Endothelial cell of umbilical vein (primary cell): ENCODE measurements around the gene CD1D. TPM values are rescaled to one million over a fixed set of nuclear protein-coding genes. Genes with fewer than 3 reads are reported as not detected.

Source experiments
- BruUV-seq: library from RNA; stranded (reverse); fragments of 400-500 nt; replicated peaks from 2 replicates; lab custom pipeline; 2021; lab: Mats Ljungman, UMichigan
- CTCF ChIA-PET: fragments of 300-600, 350-600 bp; sonication (Branson Sonifier 250); formaldehyde crosslinking; loops from one replicate; lab custom pipeline; 2021; ENCODE audit warnings: antibody characterized with exemption, inconsistent platforms; lab: Charles Lee
- POLR2A ChIA-PET: fragments of 300-600, 350-600 bp; sonication (Branson Sonifier 250); formaldehyde crosslinking; loops from one replicate; lab custom pipeline; 2021; ENCODE audit warnings: antibody characterized with exemption, inconsistent platforms; lab: Charles Lee
- DNase-seq: peaks from one replicate; pipeline ENCODE4 v3.0.0-alpha.2; 2011; ENCODE audit warnings: low read depth, low spot score
- FAIRE-seq: peaks from 2 replicates; lab custom pipeline; 2011; peaks lifted over from hg19 to GRCh38; lab: Jason Lieb, UNC
- H2AFZ ChIP-seq: 2 replicates; pipeline ENCODE4 v1.6.0; 2012; ENCODE audit warnings: low read depth, low read length, control low read depth, inconsistent platforms
- H3K27ac ChIP-seq: 2 replicates; pipeline ENCODE4 v1.5.1; 2011; ENCODE audit warnings: low read depth, mild to moderate bottlenecking, control low read depth, low read length, moderate library complexity; ENCODE audit not compliant: insufficient read depth
- H3K27me3 ChIP-seq, 2 experiments: 2 replicates each; pipeline versions ENCODE4 v1.6.0 to v1.6.1; 2011; ENCODE audit warnings: low read length in 2 of 2, mixed read lengths in 1 of 2; ENCODE audit not compliant: control insufficient read depth in 2 of 2, insufficient read depth in 2 of 2
- H3K36me3 ChIP-seq, 2 experiments: 2 replicates in 1 of 2; 3 replicates in 1 of 2; pipeline ENCODE4 v1.5.1; 2011; ENCODE audit warnings: low read length in 2 of 2, mild to moderate bottlenecking in 1 of 2, moderate library complexity in 1 of 2; ENCODE audit not compliant: control insufficient read depth in 2 of 2, insufficient read depth in 2 of 2; ENCODE audit errors: extremely low read depth in 1 of 2
- H3K4me1 ChIP-seq: 3 replicates; pipeline ENCODE4 v1.5.1; 2011; ENCODE audit warnings: mild to moderate bottlenecking, low read length; ENCODE audit not compliant: control insufficient read depth, insufficient read depth; ENCODE audit errors: extremely low read depth
- H3K4me2 ChIP-seq: 2 replicates; pipeline ENCODE4 v1.6.1; 2011; ENCODE audit warnings: low read length, control low read depth, mixed read lengths; ENCODE audit not compliant: insufficient read depth
- H3K4me3 ChIP-seq, 3 experiments: fragments of 200-600 bp in 1 of 3; sonication (generic), shearing (Covaris generic) in 1 of 3; replicated peaks in 1 of 3; 2 replicates each; pipeline ENCODE4 v1.5.1; 2011 to 2016; ENCODE audit warnings: control low read depth in 3 of 3, low read length in 3 of 3, mild to moderate bottlenecking in 2 of 3, inconsistent platforms in 1 of 3, low read depth in 1 of 3, moderate library complexity in 1 of 3; ENCODE audit not compliant: insufficient read depth in 1 of 3
- H3K79me2 ChIP-seq: 2 replicates; pipeline ENCODE4 v1.6.0; 2012; ENCODE audit warnings: low read length, inconsistent platforms; ENCODE audit not compliant: control insufficient read depth, insufficient read depth
- H3K9ac ChIP-seq: replicated peaks from 2 replicates; pipeline ENCODE3; 2011; ENCODE audit warnings: low read length, control low read depth; ENCODE audit not compliant: insufficient read depth; ENCODE audit errors: extremely low read depth
- H3K9me1 ChIP-seq: replicated peaks from 3 replicates; pipeline ENCODE4 v1.6.0; 2011; ENCODE audit warnings: mild to moderate bottlenecking, low read length; ENCODE audit not compliant: control insufficient read depth, insufficient read depth; ENCODE audit errors: extremely low read depth
- H3K9me3 ChIP-seq: replicated peaks from 2 replicates; pipeline ENCODE4 v1.5.1; 2012; ENCODE audit warnings: low read length, inconsistent platforms; ENCODE audit not compliant: control insufficient read depth, insufficient read depth
- H4K20me1 ChIP-seq: replicated peaks from 2 replicates; pipeline ENCODE3; 2011; ENCODE audit warnings: mild to moderate bottlenecking, low read length; ENCODE audit not compliant: control insufficient read depth, insufficient read depth; ENCODE audit errors: extremely low read depth
- EZH2 ChIP-seq: IDR thresholded peaks from 2 replicates; pipeline ENCODE4 v1.6.1; 2012; ENCODE audit warnings: borderline replicate concordance, low read depth, mild to moderate bottlenecking, moderate library complexity, low read length, inconsistent platforms; ENCODE audit not compliant: severe bottlenecking
- FOS ChIP-seq: IDR thresholded peaks from 2 replicates; pipeline ENCODE4 v1.6.1; 2011; ENCODE audit warnings: mild to moderate bottlenecking, low read length, moderate library complexity, borderline replicate concordance; ENCODE audit not compliant: insufficient read depth
- GATA2 ChIP-seq: IDR thresholded peaks from 2 replicates; pipeline ENCODE4 v1.7.0; 2011; ENCODE audit warnings: low read depth, mild to moderate bottlenecking, moderate library complexity, mixed read lengths, low read length; ENCODE audit not compliant: insufficient read length, insufficient read depth
- JUN ChIP-seq: IDR thresholded peaks from 2 replicates; pipeline ENCODE4 v1.6.1; 2011; ENCODE audit warnings: borderline replicate concordance, low read depth; ENCODE audit not compliant: insufficient read length, insufficient read depth
- MYC ChIP-seq: IDR thresholded peaks from one replicate; pipeline ENCODE4 v1.6.1; 2011; ENCODE audit warnings: mild to moderate bottlenecking, low read depth, low read length
- POLR2A ChIP-seq: IDR thresholded peaks from 2 replicates; pipeline ENCODE4 v1.6.1; 2012; ENCODE audit warnings: low read depth, mild to moderate bottlenecking, control low read depth, low read length
- POLR2AphosphoS5 ChIP-seq: IDR thresholded peaks from 2 replicates; pipeline ENCODE4 v1.6.1; 2012; ENCODE audit warnings: low read depth, mild to moderate bottlenecking, control low read depth, low read length, moderate library complexity; ENCODE audit not compliant: insufficient read depth
- dilution Hi-C: fragments of 300-500 bp; cut with MboI; formaldehyde crosslinking; loops from one replicate; pipeline ENCODE4 v1.15.0; 2019; ENCODE audit warnings: low sequenced_read_pairs; ENCODE audit not compliant: extremely low pct_ligation_motif_present
- intact Hi-C: fragments of 100-400 bp; cut with micrococcal nuclease; formaldehyde crosslinking; loops from one replicate; pipeline ENCODE4 v1.10.0; 2022
- polyA plus RNA-seq, 4 experiments: library from polyadenylated mRNA; depleted of rRNA in 3 of 4; stranded (reverse) in 3 of 4; unstranded in 1 of 4; fragments of >200 nt; gene quantifications; 2 replicates each; pipeline versions ENCODE4 v1.2.1 to v1.2.3, GENCODE V29; 2011 to 2012; ENCODE audit warnings: missing spikeins in 1 of 4
- total RNA-seq: library from RNA; stranded (reverse); gene quantifications from 2 replicates; pipeline ENCODE4 v1.2.3, GENCODE V29; 2021
- TF ChIP-seq, protein P1 (sequence below), 2 donors: IDR thresholded peaks; 1 replicate in 1 of 2; 2 replicates in 1 of 2; pipeline ENCODE4 v1.5.1; 2011; ENCODE audit warnings: low read length in 2 of 2, mild to moderate bottlenecking in 2 of 2, moderate library complexity in 2 of 2, control low read depth in 1 of 2, inconsistent platforms in 1 of 2, low read depth in 1 of 2; ENCODE audit not compliant: insufficient read depth in 1 of 2; ENCODE audit errors: extremely low read depth in 1 of 2
- TF ChIP-seq, protein P2 (sequence below): IDR thresholded peaks from 2 replicates; pipeline ENCODE4 v1.6.1; 2011; ENCODE audit not compliant: insufficient read depth, insufficient read length

Gene CD1D
- total and polyA plus RNA-seq, 2 donors (not counting 3 experiments of a cell fraction or from before 2014, with no cell fraction given): not detected

DNA sequence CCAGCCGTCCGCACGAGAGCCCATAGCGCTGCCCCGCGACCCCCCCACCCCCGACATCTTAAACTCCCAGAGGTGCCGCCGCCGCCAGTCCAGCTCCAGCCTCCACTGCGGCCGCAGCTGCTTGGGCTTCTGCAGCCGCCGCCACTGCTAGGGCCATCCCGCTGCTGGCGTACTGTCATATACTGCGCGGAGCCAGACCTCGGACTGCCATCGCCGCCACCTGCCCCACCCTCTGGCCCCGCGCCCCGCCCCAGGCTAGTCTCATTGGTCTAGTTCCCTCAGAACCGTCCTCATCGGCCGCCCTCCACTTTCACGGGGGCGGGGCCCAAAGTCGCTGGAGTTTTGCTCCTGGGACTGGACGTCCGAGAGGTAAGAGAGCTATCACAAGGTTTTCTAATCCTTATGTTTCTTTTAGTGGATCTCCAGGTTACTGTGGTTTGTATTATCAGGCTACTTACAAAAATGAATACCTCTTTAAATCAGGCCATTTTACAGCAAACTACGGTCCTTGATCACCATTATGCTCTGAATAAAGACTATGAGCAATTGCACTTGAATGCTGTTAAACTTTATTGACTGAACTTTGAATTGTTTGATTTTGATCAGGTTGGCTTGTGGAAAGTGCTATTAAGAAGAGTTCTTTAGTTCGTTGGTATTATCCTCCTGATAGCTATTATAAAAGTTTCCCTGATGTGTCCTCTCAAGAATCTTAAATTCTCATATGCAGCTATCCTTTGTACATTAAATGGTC is 2.8 kb upstream of the CD1D start:
- H3K36me3 ChIP-seq: no peaks in the 10 kb centered on the region
- no peak overlapping the region for H3K27ac ChIP-seq
- no peak overlapping the region for H2AFZ ChIP-seq
- intact Hi-C loops: no loop called here
- H3K9me3 ChIP-seq: no peaks in the 10 kb centered on the region
- no peaks in the 10 kb centered on the region for H4K20me1 ChIP-seq
- H3K4me3 ChIP-seq: peak overlapping the region in 1 of 3 experiments; percentile 11
- ChIA-PET POLR2A (no interaction called here), CTCF (interaction anchor here (1.2 kb wide), 2 partner anchors 26 to 31 kb away, joined by 3 read pairs; no protein-coding TSS in a partner anchor)
- FAIRE-seq (no peak), DNase-seq (peak; percentile 41)
- H3K4me2 ChIP-seq: no peak overlapping the region
- H3K79me2 ChIP-seq: no peaks in the 10 kb centered on the region
- H3K4me1 ChIP-seq: no peaks in the 10 kb centered on the region
- no TSS peak for BruUV-seq
- no peaks in the 10 kb centered on the region for H3K9me1 ChIP-seq
- TF ChIP-seq EZH2: no peak
- TF ChIP-seq, protein P1, sequence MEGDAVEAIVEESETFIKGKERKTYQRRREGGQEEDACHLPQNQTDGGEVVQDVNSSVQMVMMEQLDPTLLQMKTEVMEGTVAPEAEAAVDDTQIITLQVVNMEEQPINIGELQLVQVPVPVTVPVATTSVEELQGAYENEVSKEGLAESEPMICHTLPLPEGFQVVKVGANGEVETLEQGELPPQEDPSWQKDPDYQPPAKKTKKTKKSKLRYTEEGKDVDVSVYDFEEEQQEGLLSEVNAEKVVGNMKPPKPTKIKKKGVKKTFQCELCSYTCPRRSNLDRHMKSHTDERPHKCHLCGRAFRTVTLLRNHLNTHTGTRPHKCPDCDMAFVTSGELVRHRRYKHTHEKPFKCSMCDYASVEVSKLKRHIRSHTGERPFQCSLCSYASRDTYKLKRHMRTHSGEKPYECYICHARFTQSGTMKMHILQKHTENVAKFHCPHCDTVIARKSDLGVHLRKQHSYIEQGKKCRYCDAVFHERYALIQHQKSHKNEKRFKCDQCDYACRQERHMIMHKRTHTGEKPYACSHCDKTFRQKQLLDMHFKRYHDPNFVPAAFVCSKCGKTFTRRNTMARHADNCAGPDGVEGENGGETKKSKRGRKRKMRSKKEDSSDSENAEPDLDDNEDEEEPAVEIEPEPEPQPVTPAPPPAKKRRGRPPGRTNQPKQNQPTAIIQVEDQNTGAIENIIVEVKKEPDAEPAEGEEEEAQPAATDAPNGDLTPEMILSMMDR (IDR thresholded peaks at IDR 0.05; ENCODE audit: extremely low read depth in 1 of 2, insufficient read depth in 1 of 2, low read depth in 1 of 2, low read length in 2 of 2): no peak
- no peak for TF ChIP-seq FOS
- TF ChIP-seq GATA2: no peak
- TF ChIP-seq, protein P2, sequence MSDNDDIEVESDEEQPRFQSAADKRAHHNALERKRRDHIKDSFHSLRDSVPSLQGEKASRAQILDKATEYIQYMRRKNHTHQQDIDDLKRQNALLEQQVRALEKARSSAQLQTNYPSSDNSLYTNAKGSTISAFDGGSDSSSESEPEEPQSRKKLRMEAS: no peak
- no peak for TF ChIP-seq POLR2AphosphoS5
- TF ChIP-seq JUN: no peak
- no peak for TF ChIP-seq POLR2A
- TF ChIP-seq MYC: no peak
- H3K27me3 ChIP-seq: peaks cover 45 to 58% of the 10 kb centered on the region in 2 experiments
- dilution Hi-C loops: no loop called here
- no peak overlapping the region for H3K9ac ChIP-seq
